RWPE2 (cell line): ENCODE results near the gene CBX8.

Experiments used
- ATAC-seq: fragments of 200-7000 bp; cut with Tn5 transposase; 3 replicates; pipeline ENCODE4 v1.9.1; 2021; ENCODE audit warnings: low read depth
- DNase-seq: peaks from one replicate; pipeline ENCODE4 v3.0.0-alpha.2; 2020; ENCODE audit warnings: low spot score
- H3K27ac ChIP-seq: fragments of 450-650 bp; 2 replicates; pipeline ENCODE4 v1.5.1; 2017; ENCODE audit warnings: mild to moderate bottlenecking; ENCODE audit not compliant: poor library complexity, severe bottlenecking
- H3K27me3 ChIP-seq: fragments of 250-450 bp; sonication (Bioruptor Pico); 2 replicates; pipeline ENCODE4 v1.5.1; 2021; ENCODE audit warnings: mild to moderate bottlenecking, moderate library complexity; ENCODE audit not compliant: insufficient read depth, poor library complexity, severe bottlenecking
- H3K36me3 ChIP-seq: fragments of 250-450 bp; sonication (Bioruptor Pico); 2 replicates; pipeline ENCODE4 v1.5.1; 2020; ENCODE audit warnings: low read depth, mild to moderate bottlenecking, moderate library complexity
- H3K4me1 ChIP-seq: fragments of 250-450 bp; sonication (Bioruptor Pico); 2 replicates; pipeline ENCODE4 v1.5.1; 2021; ENCODE audit warnings: mild to moderate bottlenecking, moderate library complexity; ENCODE audit not compliant: insufficient read depth, poor library complexity, severe bottlenecking
- H3K4me3 ChIP-seq: fragments of 250-450 bp; sonication (Bioruptor Pico); 2 replicates; pipeline ENCODE4 v1.5.1; 2021; ENCODE audit warnings: mild to moderate bottlenecking, moderate library complexity; ENCODE audit not compliant: severe bottlenecking
- H3K9me3 ChIP-seq: fragments of 250-450 bp; sonication (Bioruptor Pico); 2 replicates; pipeline ENCODE4 v1.5.1; 2021; ENCODE audit warnings: mild to moderate bottlenecking, moderate library complexity; ENCODE audit not compliant: severe bottlenecking
- CTCF ChIP-seq: fragments of 450-650 bp; IDR thresholded peaks from one replicate; pipeline ENCODE4 v1.5.1; 2017; ENCODE audit warnings: mild to moderate bottlenecking, moderate library complexity; ENCODE audit not compliant: poor library complexity, severe bottlenecking

CBX8 gene

DNA sequence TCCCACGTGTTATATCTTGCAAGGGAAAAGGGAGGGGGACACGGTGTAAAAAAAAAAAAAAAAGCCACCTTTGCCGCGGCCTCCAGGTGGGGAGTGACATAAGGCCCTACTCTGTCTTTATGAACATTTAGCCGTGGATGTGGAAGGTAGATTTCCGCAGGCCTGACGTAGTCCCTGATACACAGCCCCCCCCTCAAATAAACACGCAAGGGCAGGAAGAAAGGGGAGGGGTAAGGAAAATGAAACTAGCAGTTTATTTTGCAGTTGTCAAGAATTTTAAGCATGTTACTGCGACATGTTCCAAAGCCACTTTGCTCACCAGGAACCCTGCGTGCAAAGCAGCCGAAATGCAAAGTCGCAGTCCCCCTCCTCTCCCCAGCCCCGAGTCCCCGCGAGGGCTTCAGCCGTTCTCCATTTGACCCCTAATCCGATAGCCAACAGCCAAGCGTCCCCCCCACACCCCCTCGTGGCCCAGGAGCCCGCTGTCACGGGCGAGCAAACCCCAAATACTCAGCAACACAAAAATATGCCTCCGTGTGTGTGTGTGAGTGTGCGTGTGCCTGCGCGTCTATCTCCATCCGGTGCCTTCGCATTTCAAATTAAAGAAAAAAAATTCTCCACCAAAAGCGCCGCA, 41.1 kb upstream of the CBX8 start:
- TF ChIP-seq CTCF: no peak
- H3K27me3 ChIP-seq: peaks cover 33% of the 10 kb centered on the region
- H3K4me1 ChIP-seq: peaks cover 12% of the 10 kb centered on the region
- H3K27ac ChIP-seq: peak overlapping the region; percentile 77
- no peak for DNase-seq
- no peak for ATAC-seq
- peaks cover 48% of the 10 kb centered on the region for H3K36me3 ChIP-seq
- peak overlapping the region; percentile 56 for H3K4me3 ChIP-seq
- no peaks in the 10 kb centered on the region for H3K9me3 ChIP-seq

GRCh38 chr17:79836972-79837887, 40.4 kb upstream of the CBX8 start:
- H3K27ac ChIP-seq: peak overlapping the region; percentile 77
- H3K4me1 ChIP-seq: peaks cover 7% of the 10 kb centered on the region
- peak overlapping the region; percentile 56 for H3K4me3 ChIP-seq
- H3K36me3 ChIP-seq: peaks cover 50% of the 10 kb centered on the region
- DNase-seq (peak; percentile 95), ATAC-seq (peak; percentile 66)
- H3K27me3 ChIP-seq: peaks cover 25% of the 10 kb centered on the region
- no peaks in the 10 kb centered on the region for H3K9me3 ChIP-seq
- peak; percentile 19 for TF ChIP-seq CTCF

GRCh38 chr17:79836510-79836971, 39.7 kb upstream of the CBX8 start:
- Histone ChIP-seq H3K4me3 (peak overlapping the region; percentile 56), H3K27ac (peak overlapping the region; percentile 77)
- no peak for DNase-seq

DNA sequence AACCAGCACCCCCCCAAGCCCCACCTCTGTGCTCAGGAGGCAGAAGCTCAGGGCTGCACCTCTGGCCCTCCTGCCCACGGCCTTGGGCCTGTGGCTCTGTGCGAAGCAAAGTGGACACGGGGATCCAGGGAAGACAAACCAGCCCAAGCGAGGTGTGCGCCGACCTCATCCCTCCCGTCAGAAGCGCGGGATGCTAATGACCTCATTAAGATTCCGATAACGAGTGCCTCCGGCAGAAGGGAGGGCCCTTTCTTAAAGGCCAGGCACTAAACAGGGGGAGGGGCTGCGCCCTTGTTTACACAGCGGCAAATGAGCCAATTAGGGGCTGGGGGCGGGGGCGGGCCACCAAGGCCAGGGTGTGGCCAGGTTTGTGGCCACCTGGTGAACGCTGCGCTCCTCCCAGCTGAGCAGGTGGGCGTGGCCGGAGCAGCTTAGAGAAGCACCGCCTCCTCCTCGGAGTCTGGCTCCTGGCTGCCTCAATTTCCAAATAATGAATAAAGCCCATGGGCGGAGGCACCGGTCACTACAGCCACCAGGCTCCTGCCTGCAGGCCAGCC, 39.2 kb upstream of the CBX8 start:
- Histone ChIP-seq H3K27ac (peak overlapping the region; percentile 77), H3K9me3 (no peaks in the 10 kb centered on the region), H3K4me3 (peak overlapping the region; percentile 56), H3K4me1 (peaks cover 7% of the 10 kb centered on the region), H3K36me3 (peaks cover 50% of the 10 kb centered on the region), H3K27me3 (peaks cover 13% of the 10 kb centered on the region)
- ATAC-seq (no peak), DNase-seq (no peak)
- TF ChIP-seq CTCF: no peak

More at GRCh38 chr17:79836510-79836971, 39.7 kb upstream of the CBX8 start:
- H3K36me3 ChIP-seq: peaks cover 50% of the 10 kb centered on the region
- TF ChIP-seq CTCF: no peak
- no peak for ATAC-seq
- H3K9me3 ChIP-seq: no peaks in the 10 kb centered on the region
- peaks cover 18% of the 10 kb centered on the region for H3K27me3 ChIP-seq
- H3K4me1 ChIP-seq: peaks cover 7% of the 10 kb centered on the region
